ENCODE data around the gene MAGI2. TPM values are rescaled to one million over a fixed set of nuclear protein-coding genes. Genes with fewer than 3 reads are reported as not detected.

The MAGI2 gene
- total RNA-seq, 1 experiment from 2014 or later = 0.25 TPM

- Histone ChIP-seq H3K4me3 (ENCODE audit: low read depth, low read length) (no peak overlapping the region), H3K4me1 (peaks cover 7% of the 10 kb centered on the region), H3K36me3 (ENCODE audit: control insufficient read depth, insufficient read depth, low read length) (no peaks in the 10 kb centered on the region), H3K27me3 (replicated peaks; ENCODE audit: control insufficient read depth, insufficient read depth, low read length) (no peaks in the 10 kb centered on the region), H3K9me3 (0 out of 2 replicates have a peak, but pooled peaks cover 2% of the 10 kb centered on the region)
- DNase-seq = no peak
- BruUV-seq (replicated peaks) = no TSS peak
- ChIA-PET CTCF (no interaction called here), POLR2A (no interaction called here)
- peaks cover 7% of the 10 kb centered on the region for H3K9me3 Mint-ChIP-seq (ENCODE audit: unreplicated experiment)
- no peak for TF ChIP-seq CTCF (IDR thresholded peaks at IDR 0.05; ENCODE audit: insufficient read depth in 1 of 2, low read depth in 1 of 2, low read length in 1 of 2, severe bottlenecking in 1 of 2, unreplicated experiment in 1 of 2)
- no peak overlapping the region for H3K27ac Mint-ChIP-seq (ENCODE audit: unreplicated experiment)
- intact Hi-C loops (cut with micrococcal nuclease; ENCODE audit: unreplicated experiment) = no loop called here
- H3K36me3 Mint-ChIP-seq (ENCODE audit: insufficient read depth, unreplicated experiment) = no peaks in the 10 kb centered on the region
- H3K27me3 Mint-ChIP-seq (ENCODE audit: insufficient read depth, unreplicated experiment) = no peaks in the 10 kb centered on the region
- H3K4me3 Mint-ChIP-seq (ENCODE audit: unreplicated experiment) = no peak overlapping the region
- H3K4me1 Mint-ChIP-seq (ENCODE audit: low read depth, unreplicated experiment) = peaks cover 11% of the 10 kb centered on the region
These were observed 162.5 kb downstream of the MAGI2 start for GRCh38 chr7:79290841-79291497.

- H3K27ac Mint-ChIP-seq (ENCODE audit: unreplicated experiment) = no peak overlapping the region
- peaks cover 7% of the 10 kb centered on the region for H3K4me1 ChIP-seq
- BruUV-seq (replicated peaks) = no TSS peak
- no peaks in the 10 kb centered on the region for H3K27me3 Mint-ChIP-seq (ENCODE audit: insufficient read depth, unreplicated experiment)
- peaks cover 15% of the 10 kb centered on the region for H3K4me1 Mint-ChIP-seq (ENCODE audit: low read depth, unreplicated experiment)
- intact Hi-C loops (cut with micrococcal nuclease; ENCODE audit: unreplicated experiment) = no loop called here
- no peaks in the 10 kb centered on the region for H3K36me3 Mint-ChIP-seq (ENCODE audit: insufficient read depth, unreplicated experiment)
- no peaks in the 10 kb centered on the region for H3K27me3 ChIP-seq (replicated peaks; ENCODE audit: control insufficient read depth, insufficient read depth, low read length)
- ChIA-PET POLR2A (no interaction called here), CTCF (no interaction called here)
- H3K9me3 ChIP-seq = 0 out of 2 replicates have a peak, but pooled peaks cover 2% of the 10 kb centered on the region
- H3K4me3 ChIP-seq (ENCODE audit: low read depth, low read length) = no peak overlapping the region
- no peak overlapping the region for H3K4me3 Mint-ChIP-seq (ENCODE audit: unreplicated experiment)
- no peak for TF ChIP-seq CTCF (IDR thresholded peaks at IDR 0.05; ENCODE audit: insufficient read depth in 1 of 2, low read depth in 1 of 2, low read length in 1 of 2, severe bottlenecking in 1 of 2, unreplicated experiment in 1 of 2)
- no peak for DNase-seq
- H3K9me3 Mint-ChIP-seq (ENCODE audit: unreplicated experiment) = peaks cover 7% of the 10 kb centered on the region
- H3K36me3 ChIP-seq (ENCODE audit: control insufficient read depth, insufficient read depth, low read length) = no peaks in the 10 kb centered on the region
These were observed 163.1 kb downstream of the MAGI2 start for GRCh38 chr7:79290398-79290797.

GRCh38 chr7:79288655-79289054, 164.8 kb downstream of the MAGI2 start:
- intact Hi-C loops (cut with micrococcal nuclease; ENCODE audit: unreplicated experiment) = no loop called here
- no peaks in the 10 kb centered on the region for H3K36me3 Mint-ChIP-seq (ENCODE audit: insufficient read depth, unreplicated experiment)
- Histone ChIP-seq H3K4me1 (peaks cover 11% of the 10 kb centered on the region), H3K9me3 (0 out of 2 replicates have a peak, but pooled peaks cover 2% of the 10 kb centered on the region), H3K36me3 (ENCODE audit: control insufficient read depth, insufficient read depth, low read length) (no peaks in the 10 kb centered on the region), H3K4me3 (ENCODE audit: low read depth, low read length) (no peak overlapping the region), H3K27me3 (replicated peaks; ENCODE audit: control insufficient read depth, insufficient read depth, low read length) (no peaks in the 10 kb centered on the region)
- DNase-seq = no peak
- no peak for TF ChIP-seq CTCF (IDR thresholded peaks at IDR 0.05; ENCODE audit: insufficient read depth in 1 of 2, low read depth in 1 of 2, low read length in 1 of 2, severe bottlenecking in 1 of 2, unreplicated experiment in 1 of 2)
- peaks cover 15% of the 10 kb centered on the region for H3K4me1 Mint-ChIP-seq (ENCODE audit: low read depth, unreplicated experiment)
- H3K27me3 Mint-ChIP-seq (ENCODE audit: insufficient read depth, unreplicated experiment) = no peaks in the 10 kb centered on the region
- H3K27ac Mint-ChIP-seq (ENCODE audit: unreplicated experiment) = no peak overlapping the region
- peaks cover 7% of the 10 kb centered on the region for H3K9me3 Mint-ChIP-seq (ENCODE audit: unreplicated experiment)
- POLR2A ChIA-PET = no interaction called here
- CTCF ChIA-PET = no interaction called here
- no peak overlapping the region for H3K4me3 Mint-ChIP-seq (ENCODE audit: unreplicated experiment)
- no TSS peak for BruUV-seq (replicated peaks)
